HG03558 (cell line): ENCODE measurements around the gene FAM185A.
"Not testable (repeated sequence)": the region's sequence is repeated elsewhere in the genome, so short reads cannot be mapped to it uniquely, and the experiment has no call there.

Source experiments
- ATAC-seq: cut with Tn5 transposase; IDR thresholded peaks from one replicate; pipeline ENCODE4 v1.9.1; 2021; ENCODE audit warnings: moderate number of reproducible peaks; ENCODE audit not compliant: unreplicated experiment; ENCODE audit errors: extremely low read depth

Gene FAM185A

GRCh38 chr7:102748605-102749444 is at the start of gene FAM185A:
TSS of gene FAM185A (plus strand) at chr7:102748999. CDS start at chr7:102749208, 209 bp downstream.
- ATAC-seq, result peak; percentile 94

- peak; percentile 36 for ATAC-seq
Observed at GRCh38 chr7:102713011-102713690, 35.6 kb upstream of the FAM185A start.

- peak; percentile 58 for ATAC-seq
Observed at GRCh38 chr7:102713691-102714080, 35.1 kb upstream of the FAM185A start.

- not testable (repeated sequence) for ATAC-seq
Observed at GRCh38 chr7:102714774-102715522, 33.9 kb upstream of the FAM185A start.

- peak; percentile 48 for ATAC-seq
Observed at GRCh38 chr7:102715718-102716117, 33.1 kb upstream of the FAM185A start.

GRCh38 chr7:102718491-102718890 is 30.3 kb upstream of the FAM185A start:
- not testable (repeated sequence) for ATAC-seq

- ATAC-seq, result not testable (repeated sequence)
Observed at GRCh38 chr7:102726170-102726569, 22.6 kb upstream of the FAM185A start.

GRCh38 chr7:102729670-102730069 is 19.1 kb upstream of the FAM185A start:
- not testable (repeated sequence) for ATAC-seq

- ATAC-seq, result not testable (repeated sequence)
Observed at GRCh38 chr7:102730431-102730830, 18.4 kb upstream of the FAM185A start.

- not testable (repeated sequence) for ATAC-seq
Observed at GRCh38 chr7:102742002-102742771, 6.6 kb upstream of the FAM185A start.

- ATAC-seq, result not testable (repeated sequence)
Observed at GRCh38 chr7:102743861-102744260, 4.9 kb upstream of the FAM185A start.

GRCh38 chr7:102745494-102746288 is 3.1 kb upstream of the FAM185A start:
- not testable (repeated sequence) for ATAC-seq

- ATAC-seq, result not testable (repeated sequence)
Observed at GRCh38 chr7:102749445-102749786, 617 bp downstream of the FAM185A start.

GRCh38 chr7:102758227-102758626 is 9.4 kb downstream of the FAM185A start:
- ATAC-seq, result not testable (repeated sequence)

- ATAC-seq, result not testable (repeated sequence)
Observed at GRCh38 chr7:102759934-102760333, 11.1 kb downstream of the FAM185A start.

GRCh38 chr7:102761234-102761633 is 12.4 kb downstream of the FAM185A start:
- not testable (repeated sequence) for ATAC-seq

- ATAC-seq, result not testable (repeated sequence)
Observed at GRCh38 chr7:102763295-102763905, 14.6 kb downstream of the FAM185A start.

- not testable (repeated sequence) for ATAC-seq
Observed at GRCh38 chr7:102769657-102770192, 20.9 kb downstream of the FAM185A start.
